H9 (cell line): ENCODE measurements around the gene CHRND. TPM values are rescaled to one million over a fixed set of nuclear protein-coding genes. Genes with fewer than 3 reads are reported as not detected.

ENCODE experiments used
- DNase-seq: peaks from one replicate; pipeline ENCODE4 v3.0.0-alpha.2; 2017
- H2AFZ ChIP-seq: one replicate; pipeline ENCODE4 v1.6.1; 2013; ENCODE audit warnings: mild to moderate bottlenecking, low read length, control low read depth, moderate library complexity
- H2AK5ac ChIP-seq: 2 replicates; pipeline ENCODE4 v1.6.1; 2013; ENCODE audit warnings: low read length, control low read depth, mixed read lengths; ENCODE audit not compliant: insufficient read length
- H2BK120ac ChIP-seq: one replicate; pipeline ENCODE4 v1.6.1; 2013; ENCODE audit warnings: low read depth, mild to moderate bottlenecking, low read length, control low read depth, inconsistent platforms; ENCODE audit not compliant: poor library complexity, severe bottlenecking
- H2BK12ac ChIP-seq: 2 replicates; pipeline ENCODE4 v1.6.1; 2013; ENCODE audit warnings: low read length, control low read depth, mixed read lengths, low read depth; ENCODE audit not compliant: insufficient read length
- H2BK15ac ChIP-seq: 2 replicates; pipeline ENCODE4 v1.6.1; 2013; ENCODE audit warnings: low read depth, low read length, control low read depth
- H2BK20ac ChIP-seq: one replicate; pipeline ENCODE4 v1.6.1; 2013; ENCODE audit warnings: low read depth, mild to moderate bottlenecking, low read length, control low read depth, inconsistent platforms; ENCODE audit not compliant: poor library complexity, severe bottlenecking
- H2BK5ac ChIP-seq: 2 replicates; pipeline ENCODE4 v1.6.1; 2013; ENCODE audit warnings: low read length, control low read depth, mixed read lengths; ENCODE audit not compliant: insufficient read length
- H3K14ac ChIP-seq: 2 replicates; pipeline ENCODE4 v1.6.1; 2013; ENCODE audit warnings: low read length, control low read depth; ENCODE audit not compliant: insufficient read depth
- H3K18ac ChIP-seq: 2 replicates; pipeline ENCODE4 v1.6.1; 2013; ENCODE audit warnings: low read depth, mild to moderate bottlenecking, mixed read lengths, low read length, control low read depth; ENCODE audit not compliant: insufficient read length
- H3K23ac ChIP-seq: 2 replicates; pipeline ENCODE4 v1.6.1; 2013; ENCODE audit warnings: low read length, control low read depth, mixed read lengths, low read depth; ENCODE audit not compliant: insufficient read length
- H3K23me2 ChIP-seq: 2 replicates; pipeline ENCODE4 v1.6.1; 2013; ENCODE audit warnings: low read depth, mild to moderate bottlenecking, mixed read lengths, low read length, control low read depth; ENCODE audit not compliant: insufficient read length, poor library complexity, severe bottlenecking
- H3K27ac ChIP-seq: 2 replicates; pipeline ENCODE4 v1.5.1; 2013; ENCODE audit warnings: low read length, control low read depth, mixed read lengths, low read depth; ENCODE audit not compliant: insufficient read length
- H3K27me3 ChIP-seq: 2 replicates; pipeline ENCODE4 v1.6.1; 2013; ENCODE audit warnings: low read length, control low read depth, inconsistent platforms; ENCODE audit not compliant: insufficient read depth
- H3K4ac ChIP-seq: 2 replicates; pipeline ENCODE4 v1.6.1; 2013; ENCODE audit warnings: low read depth, mild to moderate bottlenecking, control low read depth, inconsistent platforms, low read length, moderate library complexity
- H3K4me1 ChIP-seq: 2 replicates; pipeline ENCODE4 v1.6.1; 2013; ENCODE audit warnings: low read length, control low read depth, inconsistent platforms; ENCODE audit not compliant: insufficient read depth
- H3K4me2 ChIP-seq: 2 replicates; pipeline ENCODE4 v1.6.1; 2013; ENCODE audit warnings: low read length, control low read depth, mixed read lengths; ENCODE audit not compliant: insufficient read length, insufficient read depth
- H3K56ac ChIP-seq: 2 replicates; pipeline ENCODE4 v1.6.1; 2013; ENCODE audit warnings: low read depth, mild to moderate bottlenecking, mixed read lengths, low read length, control low read depth; ENCODE audit not compliant: insufficient read length
- H3K79me1 ChIP-seq: 2 replicates; pipeline ENCODE4 v1.6.1; 2013; ENCODE audit warnings: low read depth, mild to moderate bottlenecking, moderate library complexity, low read length, control low read depth, inconsistent platforms; ENCODE audit not compliant: insufficient read depth, poor library complexity, severe bottlenecking
- H3K79me2 ChIP-seq: 2 replicates; pipeline ENCODE4 v1.6.1; 2013; ENCODE audit warnings: low read length, control low read depth, inconsistent platforms; ENCODE audit not compliant: insufficient read depth
- H3K9ac ChIP-seq: 2 replicates; pipeline ENCODE4 v1.6.1; 2013; ENCODE audit warnings: low read length, control low read depth, mixed read lengths; ENCODE audit not compliant: insufficient read length; ENCODE audit errors: extremely low read depth
- H3K9me3 ChIP-seq: one replicate; pipeline ENCODE4 v1.6.1; 2013; ENCODE audit warnings: low read depth, low read length, inconsistent platforms; ENCODE audit not compliant: control insufficient read depth
- H3T11ph ChIP-seq: one replicate; pipeline ENCODE4 v1.6.1; 2013; ENCODE audit warnings: mild to moderate bottlenecking, low read length, control low read depth, inconsistent platforms
- H4K20me1 ChIP-seq: one replicate; pipeline ENCODE4 v1.6.1; 2013; ENCODE audit not compliant: control insufficient read depth, insufficient read length, insufficient read depth
- H4K5ac ChIP-seq: 2 replicates; pipeline ENCODE4 v1.6.1; 2013; ENCODE audit warnings: low read depth, mild to moderate bottlenecking, mixed read lengths, low read length, control low read depth; ENCODE audit not compliant: insufficient read length
- H4K8ac ChIP-seq: replicated peaks from 2 replicates; pipeline ENCODE4 v1.6.1; 2013; ENCODE audit warnings: low read length, control low read depth, mixed read lengths, low read depth; ENCODE audit not compliant: insufficient read length
- H4K91ac ChIP-seq: 2 replicates; pipeline ENCODE4 v1.6.1; 2013; ENCODE audit warnings: low read depth, mild to moderate bottlenecking, moderate library complexity, mixed read lengths, low read length, control low read depth; ENCODE audit not compliant: insufficient read length
- H3K27ac Mint-ChIP-seq, 3 experiments: 2 replicates in 2 of 3; 3 replicates in 1 of 3; pipeline ENCODE4 v1.8.0; 2020 to 2021; ENCODE audit warnings: mixed read lengths in 3 of 3, mild to moderate bottlenecking in 1 of 3, moderate library complexity in 1 of 3
- H3K27me3 Mint-ChIP-seq: 2 replicates; pipeline ENCODE4 v1.8.0; 2021; ENCODE audit warnings: low read depth, mild to moderate bottlenecking, moderate library complexity, mixed read lengths
- H3K36me3 Mint-ChIP-seq, 3 experiments: 2 replicates in 2 of 3; 3 replicates in 1 of 3; pipeline ENCODE4 v1.8.0; 2020 to 2021; ENCODE audit warnings: low read depth in 3 of 3, mixed read lengths in 3 of 3; ENCODE audit not compliant: insufficient read depth in 1 of 3
- H3K4me1 Mint-ChIP-seq, 2 experiments: 2 replicates each; pipeline ENCODE4 v1.8.0; 2020; ENCODE audit warnings: mixed read lengths in 2 of 2
- H3K4me3 Mint-ChIP-seq, 2 experiments: 2 replicates in 1 of 2; 3 replicates in 1 of 2; pipeline ENCODE4 v1.8.0; 2020 to 2021; ENCODE audit warnings: mild to moderate bottlenecking in 2 of 2, mixed read lengths in 2 of 2, moderate library complexity in 1 of 2
- H3K9me3 Mint-ChIP-seq, 2 experiments: 2 replicates in 1 of 2; 3 replicates in 1 of 2; pipeline ENCODE4 v1.8.0; 2020; ENCODE audit warnings: mild to moderate bottlenecking in 2 of 2, mixed read lengths in 2 of 2, moderate library complexity in 1 of 2
- CTCF ChIP-seq: fragments of 200-600 bp; sonication (generic); conservative IDR thresholded peaks from 3 replicates; pipeline ENCODE4 v1.8.0; 2021; ENCODE audit warnings: antibody characterized with exemption, mild to moderate bottlenecking
- WGBS: extraction: QIAGEN DNeasy Blood & Tissue Kit; methylation state at CpG from one replicate; pipeline ENCODE4 v1.1.7; 2013; ENCODE audit warnings: missing lambda C conversion rate, low lambda C conversion rate, mixed read lengths; ENCODE audit not compliant: insufficient read length; ENCODE audit errors: extremely low coverage; 5-methylcytosine and 5-hydroxymethylcytosine counted together
- total RNA-seq: library from RNA; stranded (reverse); gene quantifications from 2 replicates; pipeline ENCODE4 v1.2.1, GENCODE V29; 2021

The CHRND gene
- total RNA-seq, 1 experiment from 2014 or later, result not detected

DNA sequence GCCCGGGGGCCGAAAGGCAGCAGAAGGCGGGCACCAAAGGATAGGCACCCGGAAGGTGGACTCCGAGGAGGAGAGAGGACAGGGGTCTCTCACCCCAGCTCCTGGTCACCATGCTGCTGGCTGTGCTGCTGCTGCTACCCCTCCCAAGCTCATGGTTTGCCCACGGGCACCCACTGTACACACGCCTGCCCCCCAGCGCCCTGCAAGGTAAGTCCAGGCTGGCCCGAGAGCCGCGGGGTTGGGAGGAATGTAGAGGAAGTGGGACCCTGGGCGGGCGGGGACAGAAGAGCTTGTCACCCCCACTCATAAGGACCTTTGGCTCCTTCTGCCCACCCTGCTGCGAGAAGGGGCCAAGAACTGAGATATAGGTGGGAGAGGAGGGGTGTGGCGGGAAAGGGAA, 5.5 kb upstream of the CHRND start:
- H2AFZ ChIP-seq, result no peak overlapping the region
- no CpG with 5 or more reads among the region's 15 CpGs for WGBS
- H3K79me1 ChIP-seq, result no peaks in the 10 kb centered on the region
- H4K91ac ChIP-seq, result no peak overlapping the region
- peaks cover 15% of the 10 kb centered on the region for H3K27me3 ChIP-seq
- Mint-ChIP-seq H3K36me3 (peaks cover 0 to 1% (median 0%) of the 10 kb centered on the region in 3 experiments; a peak in 1 of 7 replicates), H3K9me3 (no peaks in the 10 kb centered on the region; a peak in 1 of 5 replicates), H3K4me3 (no peak overlapping the region), H3K27me3 (peaks cover 59% of the 10 kb centered on the region), H3K27ac (no peak overlapping the region), H3K4me1 (peaks cover 12 to 33% of the 10 kb centered on the region in 2 experiments)
- no peak overlapping the region for H3K56ac ChIP-seq
- no peak overlapping the region for H3T11ph ChIP-seq
- H2AK5ac ChIP-seq, result no peak overlapping the region
- H4K8ac ChIP-seq, result no peak overlapping the region
- no peak overlapping the region for H3K9ac ChIP-seq
- no peak overlapping the region for H4K5ac ChIP-seq
- no peak overlapping the region for H2BK20ac ChIP-seq
- H3K4me2 ChIP-seq, result no peak overlapping the region
- DNase-seq, result no peak
- H4K20me1 ChIP-seq, result no peaks in the 10 kb centered on the region
- H2BK15ac ChIP-seq, result no peak overlapping the region
- no peak overlapping the region for H2BK120ac ChIP-seq
- no peak overlapping the region for H3K4ac ChIP-seq
- no peak overlapping the region for H3K23ac ChIP-seq
- no peaks in the 10 kb centered on the region for H3K79me2 ChIP-seq
- no peak for TF ChIP-seq CTCF
- H3K27ac ChIP-seq, result no peak overlapping the region
- no peak overlapping the region for H2BK5ac ChIP-seq
- no peaks in the 10 kb centered on the region for H3K4me1 ChIP-seq
- H2BK12ac ChIP-seq, result no peak overlapping the region
- no peak overlapping the region for H3K18ac ChIP-seq
- H3K23me2 ChIP-seq, result peaks cover 14% of the 10 kb centered on the region
- H3K14ac ChIP-seq, result no peak overlapping the region
- no peaks in the 10 kb centered on the region for H3K9me3 ChIP-seq
